DOHH2 (cell line): ENCODE results near the gene PREX1.

ENCODE experiments used
- CTCF ChIP-seq: fragments of 200-600 bp; sonication (generic); IDR thresholded peaks from one replicate; pipeline ENCODE4 v1.5.1; 2014; ENCODE audit warnings: antibody characterized with exemption, mild to moderate bottlenecking, low read depth, low read length; ENCODE audit not compliant: poor library complexity, severe bottlenecking
- EZH2phosphoT487 ChIP-seq: fragments of 200-600 bp; sonication (generic); IDR thresholded peaks from 2 replicates; pipeline ENCODE4 v1.6.1; 2017; ENCODE audit warnings: borderline replicate concordance, mild to moderate bottlenecking, antibody characterized with exemption, low read length, moderate library complexity, mixed read lengths

DNA sequence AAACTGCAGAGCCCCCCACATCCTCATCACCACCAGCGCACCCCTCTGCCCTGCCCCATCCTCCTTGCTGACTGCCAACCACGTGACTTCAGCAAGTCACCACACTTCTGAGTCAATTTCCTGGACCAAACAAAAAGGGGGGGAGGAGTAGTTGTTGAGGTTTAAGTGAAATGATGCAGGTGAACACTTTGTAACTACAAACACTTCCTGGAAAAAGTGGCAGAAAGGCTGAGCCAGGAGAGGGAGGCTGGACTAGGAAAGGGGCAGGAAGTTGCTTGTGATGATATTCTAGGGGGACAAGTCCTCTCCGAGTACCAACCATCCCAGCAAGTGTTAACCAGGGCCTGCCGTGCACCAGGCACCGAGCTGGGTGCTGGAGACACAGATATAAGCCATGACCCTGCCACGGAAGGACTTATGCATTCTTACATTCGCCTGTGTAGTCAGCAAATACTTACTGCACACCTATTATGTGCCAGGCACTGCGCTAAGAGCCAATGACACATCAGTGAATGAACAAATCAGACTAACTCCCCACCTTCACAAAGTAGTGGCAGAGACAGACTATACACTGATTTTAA lies 67.3 kb downstream of the PREX1 start:
- TF ChIP-seq CTCF: no peak
- TF ChIP-seq EZH2phosphoT487: no peak
